ENCODE results near the gene NSUN5.

The NSUN5 gene
- long read RNA-seq, transcript NSUN5-201 (9 exons, 1,672 nt) = minor isoform, 21 of 614 reads
- long read RNA-seq, transcript NSUN5-204 (10 exons, 1,663 nt) = major isoform, 485 of 614 reads
- long read RNA-seq, transcript NSUN5-202 (10 exons, 1,602 nt) = minor isoform, 29 of 614 reads
- long read RNA-seq, partial matches to known transcripts = 33 of 614 reads
- long read RNA-seq, other reads (novel, unspliced or antisense) = 45 of 614 reads

DNA sequence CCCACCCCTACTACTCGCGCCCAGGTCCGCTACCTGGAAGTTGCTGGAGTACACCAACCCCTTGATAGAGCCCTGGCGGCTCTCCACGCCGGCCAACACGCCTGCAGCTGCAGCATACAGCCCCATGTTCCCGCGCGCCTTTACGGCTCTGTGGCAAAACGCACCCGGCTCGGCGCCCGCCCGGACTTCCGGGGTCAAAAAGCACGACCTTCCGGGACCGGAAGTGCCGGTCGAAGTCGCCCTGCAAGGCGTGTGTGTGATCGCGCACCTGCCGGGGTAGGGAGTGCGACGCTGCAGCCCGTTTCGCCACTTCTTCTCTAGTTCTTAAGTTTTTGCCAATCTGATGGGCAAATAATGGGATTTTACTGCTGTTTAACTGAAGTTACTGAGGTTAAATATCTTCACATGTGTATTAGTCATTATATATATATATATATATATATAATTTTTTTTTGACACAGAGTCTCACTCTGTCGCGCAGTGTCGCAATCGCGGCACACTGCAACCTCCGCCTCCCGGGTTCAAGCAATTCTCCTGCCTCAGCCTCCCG lies at the start of gene NSUN5:
NSUN5 (minus strand) TSS at position 162 of the 550 bp plus-strand sequence; CDS start at position 126, 36 bp downstream.
- peak within 1 kb of the TSS; percentile 94 for H3K4me3 ChIP-seq (replicated peaks; ENCODE audit: insufficient read depth, low read length)
- TF ChIP-seq POLR2AphosphoS5 (IDR thresholded peaks at IDR 0.05; ENCODE audit: low read depth) = peak; percentile 85; the same call in 1 of the 2 replicates
- peak; percentile 41; the same call in 1 of the 2 replicates for TF ChIP-seq SPI1 (IDR thresholded peaks at IDR 0.05; ENCODE audit: borderline replicate concordance, low read depth)
- TF ChIP-seq, protein P1, sequence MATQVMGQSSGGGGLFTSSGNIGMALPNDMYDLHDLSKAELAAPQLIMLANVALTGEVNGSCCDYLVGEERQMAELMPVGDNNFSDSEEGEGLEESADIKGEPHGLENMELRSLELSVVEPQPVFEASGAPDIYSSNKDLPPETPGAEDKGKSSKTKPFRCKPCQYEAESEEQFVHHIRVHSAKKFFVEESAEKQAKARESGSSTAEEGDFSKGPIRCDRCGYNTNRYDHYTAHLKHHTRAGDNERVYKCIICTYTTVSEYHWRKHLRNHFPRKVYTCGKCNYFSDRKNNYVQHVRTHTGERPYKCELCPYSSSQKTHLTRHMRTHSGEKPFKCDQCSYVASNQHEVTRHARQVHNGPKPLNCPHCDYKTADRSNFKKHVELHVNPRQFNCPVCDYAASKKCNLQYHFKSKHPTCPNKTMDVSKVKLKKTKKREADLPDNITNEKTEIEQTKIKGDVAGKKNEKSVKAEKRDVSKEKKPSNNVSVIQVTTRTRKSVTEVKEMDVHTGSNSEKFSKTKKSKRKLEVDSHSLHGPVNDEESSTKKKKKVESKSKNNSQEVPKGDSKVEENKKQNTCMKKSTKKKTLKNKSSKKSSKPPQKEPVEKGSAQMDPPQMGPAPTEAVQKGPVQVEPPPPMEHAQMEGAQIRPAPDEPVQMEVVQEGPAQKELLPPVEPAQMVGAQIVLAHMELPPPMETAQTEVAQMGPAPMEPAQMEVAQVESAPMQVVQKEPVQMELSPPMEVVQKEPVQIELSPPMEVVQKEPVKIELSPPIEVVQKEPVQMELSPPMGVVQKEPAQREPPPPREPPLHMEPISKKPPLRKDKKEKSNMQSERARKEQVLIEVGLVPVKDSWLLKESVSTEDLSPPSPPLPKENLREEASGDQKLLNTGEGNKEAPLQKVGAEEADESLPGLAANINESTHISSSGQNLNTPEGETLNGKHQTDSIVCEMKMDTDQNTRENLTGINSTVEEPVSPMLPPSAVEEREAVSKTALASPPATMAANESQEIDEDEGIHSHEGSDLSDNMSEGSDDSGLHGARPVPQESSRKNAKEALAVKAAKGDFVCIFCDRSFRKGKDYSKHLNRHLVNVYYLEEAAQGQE (IDR thresholded peaks at IDR 0.05; ENCODE audit: insufficient replicate concordance, low read depth) = no peak
- peak; percentile 81 for TF ChIP-seq GABPA (IDR thresholded peaks at IDR 0.05; ENCODE audit: low read depth)
- TF ChIP-seq, protein P2, sequence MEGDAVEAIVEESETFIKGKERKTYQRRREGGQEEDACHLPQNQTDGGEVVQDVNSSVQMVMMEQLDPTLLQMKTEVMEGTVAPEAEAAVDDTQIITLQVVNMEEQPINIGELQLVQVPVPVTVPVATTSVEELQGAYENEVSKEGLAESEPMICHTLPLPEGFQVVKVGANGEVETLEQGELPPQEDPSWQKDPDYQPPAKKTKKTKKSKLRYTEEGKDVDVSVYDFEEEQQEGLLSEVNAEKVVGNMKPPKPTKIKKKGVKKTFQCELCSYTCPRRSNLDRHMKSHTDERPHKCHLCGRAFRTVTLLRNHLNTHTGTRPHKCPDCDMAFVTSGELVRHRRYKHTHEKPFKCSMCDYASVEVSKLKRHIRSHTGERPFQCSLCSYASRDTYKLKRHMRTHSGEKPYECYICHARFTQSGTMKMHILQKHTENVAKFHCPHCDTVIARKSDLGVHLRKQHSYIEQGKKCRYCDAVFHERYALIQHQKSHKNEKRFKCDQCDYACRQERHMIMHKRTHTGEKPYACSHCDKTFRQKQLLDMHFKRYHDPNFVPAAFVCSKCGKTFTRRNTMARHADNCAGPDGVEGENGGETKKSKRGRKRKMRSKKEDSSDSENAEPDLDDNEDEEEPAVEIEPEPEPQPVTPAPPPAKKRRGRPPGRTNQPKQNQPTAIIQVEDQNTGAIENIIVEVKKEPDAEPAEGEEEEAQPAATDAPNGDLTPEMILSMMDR (IDR thresholded peaks at IDR 0.05; ENCODE audit: insufficient read depth, low read length) = no peak
- H3K27me3 ChIP-seq (ENCODE audit: insufficient read depth, poor library complexity, severe bottlenecking) = no peaks in the 10 kb centered on the region
- peak within 1 kb of the TSS; percentile 73 for H3K27ac ChIP-seq (replicated peaks)
- peak; percentile 95 for DNase-seq (ENCODE audit: low read depth in 1 of 2, low spot score in 1 of 2)

DNA sequence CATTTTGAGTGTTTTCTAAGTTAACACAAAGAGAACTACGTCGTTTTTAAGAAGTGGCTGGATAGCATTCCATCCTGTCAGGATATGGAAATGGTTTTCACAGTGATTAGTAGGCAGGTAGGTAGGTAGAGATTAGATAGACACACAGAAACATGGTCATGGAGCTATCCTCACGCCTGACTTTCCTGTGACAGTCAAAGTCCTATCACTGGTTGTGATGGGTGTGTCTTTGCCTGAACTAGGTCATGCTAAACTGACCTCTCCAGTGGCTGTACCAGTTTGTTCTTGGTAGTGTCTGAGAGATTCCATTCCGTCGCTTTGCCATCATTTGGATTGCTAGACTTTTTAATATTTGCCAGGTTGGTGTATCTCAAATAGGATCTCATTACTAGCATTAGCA lies 47.5 kb upstream of the NSUN5 start:
- H3K27me3 ChIP-seq (ENCODE audit: insufficient read depth, poor library complexity, severe bottlenecking) = no peaks in the 10 kb centered on the region
- DNase-seq (ENCODE audit: low read depth in 1 of 2, low spot score in 1 of 2) = no peak
- TF ChIP-seq, protein P2 (IDR thresholded peaks at IDR 0.05; ENCODE audit: insufficient read depth, low read length) = no peak
- TF ChIP-seq, protein P1 (IDR thresholded peaks at IDR 0.05; ENCODE audit: insufficient replicate concordance, low read depth) = no peak
- TF ChIP-seq GABPA (IDR thresholded peaks at IDR 0.05; ENCODE audit: low read depth) (no peak), POLR2AphosphoS5 (IDR thresholded peaks at IDR 0.05; ENCODE audit: low read depth) (no peak), SPI1 (IDR thresholded peaks at IDR 0.05; ENCODE audit: borderline replicate concordance, low read depth) (no peak)
- H3K27ac ChIP-seq (replicated peaks) = no peak overlapping the region
- H3K4me3 ChIP-seq (replicated peaks; ENCODE audit: insufficient read depth, low read length) = no peak overlapping the region

DNA sequence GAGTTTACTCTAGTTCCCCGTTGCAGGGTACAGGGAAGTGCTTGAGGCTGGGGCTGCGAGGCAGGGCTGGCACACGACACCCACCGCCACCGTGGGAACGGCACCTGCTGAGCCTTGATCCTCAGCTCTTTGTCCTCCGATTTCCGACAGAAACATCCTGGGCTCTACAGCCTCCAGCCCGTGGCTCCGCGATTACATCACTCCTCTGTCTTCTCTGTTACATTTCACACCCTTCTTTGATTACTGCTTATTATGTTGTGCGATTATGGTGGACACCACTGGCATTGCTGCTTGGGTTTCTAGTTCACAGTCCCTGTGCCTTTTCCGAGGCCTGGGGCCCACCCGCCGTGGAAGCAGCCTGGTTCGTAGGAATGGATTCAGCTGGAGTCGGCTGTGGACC lies 46.2 kb upstream of the NSUN5 start:
- Histone ChIP-seq H3K4me3 (replicated peaks; ENCODE audit: insufficient read depth, low read length) (no peak overlapping the region), H3K27me3 (ENCODE audit: insufficient read depth, poor library complexity, severe bottlenecking) (no peaks in the 10 kb centered on the region), H3K27ac (replicated peaks) (no peak overlapping the region)
- DNase-seq (ENCODE audit: low read depth in 1 of 2, low spot score in 1 of 2) = no peak
- TF ChIP-seq GABPA (IDR thresholded peaks at IDR 0.05; ENCODE audit: low read depth) = no peak
- TF ChIP-seq SPI1 (IDR thresholded peaks at IDR 0.05; ENCODE audit: borderline replicate concordance, low read depth) = no peak
- TF ChIP-seq, protein P2 (IDR thresholded peaks at IDR 0.05; ENCODE audit: insufficient read depth, low read length) = no peak
- TF ChIP-seq, protein P1 (IDR thresholded peaks at IDR 0.05; ENCODE audit: insufficient replicate concordance, low read depth) = no peak
- no peak for TF ChIP-seq POLR2AphosphoS5 (IDR thresholded peaks at IDR 0.05; ENCODE audit: low read depth)
